ENCODE data around the gene ZNF445. TPM values are rescaled to one million over a fixed set of nuclear protein-coding genes. Genes with fewer than 3 reads are reported as not detected.
"Not testable (repeated sequence)": the region's sequence is repeated elsewhere in the genome, so short reads cannot be mapped to it uniquely, and the experiment has no call there.

Gene ZNF445
- total and polyA plus RNA-seq, 2 experiments from 2014 or later = 11.0 to 21.0 TPM

GRCh38 chr3:44506556-44506955 lies 29.1 kb upstream of the ZNF445 start:
- Histone ChIP-seq H3K36me3 (no peaks in the 10 kb centered on the region), H3K9me3 (ENCODE audit: low read depth) (no peaks in the 10 kb centered on the region), H3K4me1 (ENCODE audit: low read depth) (peaks cover 3% of the 10 kb centered on the region), H3K27me3 (no peaks in the 10 kb centered on the region), H3K4me3 (no peak overlapping the region), H3K27ac (no peak overlapping the region)
- TF ChIP-seq, protein P1, sequence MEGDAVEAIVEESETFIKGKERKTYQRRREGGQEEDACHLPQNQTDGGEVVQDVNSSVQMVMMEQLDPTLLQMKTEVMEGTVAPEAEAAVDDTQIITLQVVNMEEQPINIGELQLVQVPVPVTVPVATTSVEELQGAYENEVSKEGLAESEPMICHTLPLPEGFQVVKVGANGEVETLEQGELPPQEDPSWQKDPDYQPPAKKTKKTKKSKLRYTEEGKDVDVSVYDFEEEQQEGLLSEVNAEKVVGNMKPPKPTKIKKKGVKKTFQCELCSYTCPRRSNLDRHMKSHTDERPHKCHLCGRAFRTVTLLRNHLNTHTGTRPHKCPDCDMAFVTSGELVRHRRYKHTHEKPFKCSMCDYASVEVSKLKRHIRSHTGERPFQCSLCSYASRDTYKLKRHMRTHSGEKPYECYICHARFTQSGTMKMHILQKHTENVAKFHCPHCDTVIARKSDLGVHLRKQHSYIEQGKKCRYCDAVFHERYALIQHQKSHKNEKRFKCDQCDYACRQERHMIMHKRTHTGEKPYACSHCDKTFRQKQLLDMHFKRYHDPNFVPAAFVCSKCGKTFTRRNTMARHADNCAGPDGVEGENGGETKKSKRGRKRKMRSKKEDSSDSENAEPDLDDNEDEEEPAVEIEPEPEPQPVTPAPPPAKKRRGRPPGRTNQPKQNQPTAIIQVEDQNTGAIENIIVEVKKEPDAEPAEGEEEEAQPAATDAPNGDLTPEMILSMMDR (IDR thresholded peaks at IDR 0.05; ENCODE audit: low read depth, low read length) = no peak
- no peak for DNase-seq (ENCODE audit: low read depth in 1 of 2, low spot score in 1 of 2)

GRCh38 chr3:44504566-44504965 lies 27.1 kb upstream of the ZNF445 start:
- TF ChIP-seq, protein P1 (IDR thresholded peaks at IDR 0.05; ENCODE audit: low read depth, low read length) = no peak
- H3K4me1 ChIP-seq (ENCODE audit: low read depth) = no peaks in the 10 kb centered on the region
- peaks cover under 1% of the 10 kb centered on the region for H3K36me3 ChIP-seq
- no peaks in the 10 kb centered on the region for H3K27me3 ChIP-seq
- H3K27ac ChIP-seq = no peak overlapping the region
- H3K9me3 ChIP-seq (ENCODE audit: low read depth) = no peaks in the 10 kb centered on the region
- no peak for DNase-seq (ENCODE audit: low read depth in 1 of 2, low spot score in 1 of 2)
- H3K4me3 ChIP-seq = no peak overlapping the region

GRCh38 chr3:44503178-44503577 lies 25.7 kb upstream of the ZNF445 start:
- H3K9me3 ChIP-seq (ENCODE audit: low read depth); H3K36me3 ChIP-seq; DNase-seq (ENCODE audit: low read depth in 1 of 2, low spot score in 1 of 2): not testable (repeated sequence)

GRCh38 chr3:44501971-44502370 lies 24.5 kb upstream of the ZNF445 start:
- peaks cover 2% of the 10 kb centered on the region for H3K36me3 ChIP-seq
- no peak overlapping the region for H3K4me3 ChIP-seq
- TF ChIP-seq, protein P1 (IDR thresholded peaks at IDR 0.05; ENCODE audit: low read depth, low read length) = no peak
- no peaks in the 10 kb centered on the region for H3K27me3 ChIP-seq
- no peaks in the 10 kb centered on the region for H3K4me1 ChIP-seq (ENCODE audit: low read depth)
- no peak overlapping the region for H3K27ac ChIP-seq
- H3K9me3 ChIP-seq (ENCODE audit: low read depth) = no peaks in the 10 kb centered on the region
- no peak for DNase-seq (ENCODE audit: low read depth in 1 of 2, low spot score in 1 of 2)

More at GRCh38 chr3:44503178-44503577, 25.7 kb upstream of the ZNF445 start:
- not testable (repeated sequence) for H3K4me3 ChIP-seq; H3K4me1 ChIP-seq (ENCODE audit: low read depth); H3K27ac ChIP-seq; H3K27me3 ChIP-seq

- not testable (repeated sequence) for H3K27ac ChIP-seq; H3K4me1 ChIP-seq (ENCODE audit: low read depth); H3K9me3 ChIP-seq (ENCODE audit: low read depth); H3K36me3 ChIP-seq; DNase-seq (ENCODE audit: low read depth in 1 of 2, low spot score in 1 of 2); H3K27me3 ChIP-seq; H3K4me3 ChIP-seq
Measured at GRCh38 chr3:44499899-44500168, 22.4 kb upstream of the ZNF445 start.

DNA sequence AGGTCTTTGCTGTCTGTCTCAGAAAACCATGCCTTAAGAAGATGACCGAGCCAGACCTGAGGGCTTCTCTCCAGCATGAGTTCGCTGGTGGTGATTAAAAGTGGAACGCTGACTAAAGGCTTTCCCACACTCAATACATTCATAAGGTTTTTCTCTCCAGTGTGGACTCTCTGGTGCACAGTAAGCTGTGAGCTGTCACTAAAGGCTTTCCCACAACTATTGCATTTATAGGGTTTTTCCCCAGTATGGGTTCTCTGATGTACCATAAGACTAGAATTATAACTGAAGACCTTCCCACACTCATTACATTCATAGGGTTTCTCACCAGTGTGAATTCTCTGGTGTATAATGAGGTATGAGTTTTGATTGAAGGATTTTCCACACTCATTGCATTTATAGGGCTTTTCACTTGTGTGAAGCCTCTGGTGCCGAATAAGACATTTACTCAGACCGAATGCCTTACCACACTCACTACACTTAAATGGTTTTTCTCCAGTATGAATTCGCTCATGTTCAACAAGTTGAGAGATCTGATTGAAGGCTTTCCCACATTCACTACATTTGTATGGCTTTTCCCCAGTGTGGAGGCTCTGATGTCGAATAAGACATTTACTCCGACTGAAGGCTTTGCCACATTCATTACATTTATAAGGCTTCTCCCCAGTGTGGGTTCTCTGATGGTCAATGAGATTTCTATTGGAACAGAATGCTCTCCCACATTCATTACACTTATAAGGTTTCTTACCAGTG lies 21.9 kb upstream of the ZNF445 start:
- no peaks in the 10 kb centered on the region for H3K27me3 ChIP-seq
- H3K4me1 ChIP-seq (ENCODE audit: low read depth) = no peaks in the 10 kb centered on the region
- no peak overlapping the region for H3K27ac ChIP-seq
- H3K36me3 ChIP-seq = peaks cover 2% of the 10 kb centered on the region
- H3K4me3 ChIP-seq = no peak overlapping the region
- DNase-seq (ENCODE audit: low read depth in 1 of 2, low spot score in 1 of 2) = no peak
- TF ChIP-seq, protein P1 (IDR thresholded peaks at IDR 0.05; ENCODE audit: low read depth, low read length) = no peak
- no peaks in the 10 kb centered on the region for H3K9me3 ChIP-seq (ENCODE audit: low read depth)
